Measurements from ENCODE around the gene SNX32.

DNA sequence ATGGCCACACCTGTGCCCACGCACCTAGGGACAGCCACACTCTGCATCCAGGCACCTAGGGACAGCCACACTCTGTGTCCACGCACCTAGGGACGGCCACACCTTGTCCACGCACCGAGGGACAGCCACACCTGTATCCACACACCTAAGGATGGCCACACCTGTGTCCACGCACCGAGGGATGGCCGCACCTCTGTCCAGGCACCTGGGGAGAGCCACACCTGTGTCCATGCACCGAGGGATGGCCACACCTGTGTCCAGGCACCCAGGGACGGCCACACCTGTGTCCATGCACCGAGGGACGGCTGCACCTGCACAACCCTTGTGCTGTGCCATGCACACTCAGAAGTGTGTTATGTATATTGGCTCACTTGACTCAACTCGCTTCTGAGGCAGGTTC lies 36.1 kb upstream of the SNX32 start:
- TF ChIP-seq ZBTB20 (tag by site-specific recombination; IDR thresholded peaks at IDR 0.05) (no peak), ZNF174 (tag by site-specific recombination; IDR thresholded peaks at IDR 0.05) (no peak), SP2 (tag by site-specific recombination; IDR thresholded peaks at IDR 0.05) (no peak), ZNF292 (tag by site-specific recombination; IDR thresholded peaks at IDR 0.05; ENCODE audit: borderline replicate concordance, low read depth) (no peak), ZNF19 (tag by site-specific recombination; IDR thresholded peaks at IDR 0.05; ENCODE audit: low read depth) (no peak), TCF7L2 (IDR thresholded peaks at IDR 0.05; ENCODE audit: borderline replicate concordance, low read depth, low read length) (no peak), ZNF501 (tag by site-specific recombination; IDR thresholded peaks at IDR 0.05) (no peak), ZNF473 (tag by site-specific recombination; IDR thresholded peaks at IDR 0.05) (no peak), SP7 (tag by site-specific recombination; IDR thresholded peaks at IDR 0.05) (no peak), YY1 (tag by site-specific recombination; IDR thresholded peaks at IDR 0.05) (no peak), MYNN (tag by site-specific recombination; IDR thresholded peaks at IDR 0.05; ENCODE audit: borderline replicate concordance) (no peak)
- TF ChIP-seq, protein P1, sequence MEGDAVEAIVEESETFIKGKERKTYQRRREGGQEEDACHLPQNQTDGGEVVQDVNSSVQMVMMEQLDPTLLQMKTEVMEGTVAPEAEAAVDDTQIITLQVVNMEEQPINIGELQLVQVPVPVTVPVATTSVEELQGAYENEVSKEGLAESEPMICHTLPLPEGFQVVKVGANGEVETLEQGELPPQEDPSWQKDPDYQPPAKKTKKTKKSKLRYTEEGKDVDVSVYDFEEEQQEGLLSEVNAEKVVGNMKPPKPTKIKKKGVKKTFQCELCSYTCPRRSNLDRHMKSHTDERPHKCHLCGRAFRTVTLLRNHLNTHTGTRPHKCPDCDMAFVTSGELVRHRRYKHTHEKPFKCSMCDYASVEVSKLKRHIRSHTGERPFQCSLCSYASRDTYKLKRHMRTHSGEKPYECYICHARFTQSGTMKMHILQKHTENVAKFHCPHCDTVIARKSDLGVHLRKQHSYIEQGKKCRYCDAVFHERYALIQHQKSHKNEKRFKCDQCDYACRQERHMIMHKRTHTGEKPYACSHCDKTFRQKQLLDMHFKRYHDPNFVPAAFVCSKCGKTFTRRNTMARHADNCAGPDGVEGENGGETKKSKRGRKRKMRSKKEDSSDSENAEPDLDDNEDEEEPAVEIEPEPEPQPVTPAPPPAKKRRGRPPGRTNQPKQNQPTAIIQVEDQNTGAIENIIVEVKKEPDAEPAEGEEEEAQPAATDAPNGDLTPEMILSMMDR (tag by site-specific recombination; IDR thresholded peaks at IDR 0.05), result no peak
- TF ChIP-seq, protein P2, sequence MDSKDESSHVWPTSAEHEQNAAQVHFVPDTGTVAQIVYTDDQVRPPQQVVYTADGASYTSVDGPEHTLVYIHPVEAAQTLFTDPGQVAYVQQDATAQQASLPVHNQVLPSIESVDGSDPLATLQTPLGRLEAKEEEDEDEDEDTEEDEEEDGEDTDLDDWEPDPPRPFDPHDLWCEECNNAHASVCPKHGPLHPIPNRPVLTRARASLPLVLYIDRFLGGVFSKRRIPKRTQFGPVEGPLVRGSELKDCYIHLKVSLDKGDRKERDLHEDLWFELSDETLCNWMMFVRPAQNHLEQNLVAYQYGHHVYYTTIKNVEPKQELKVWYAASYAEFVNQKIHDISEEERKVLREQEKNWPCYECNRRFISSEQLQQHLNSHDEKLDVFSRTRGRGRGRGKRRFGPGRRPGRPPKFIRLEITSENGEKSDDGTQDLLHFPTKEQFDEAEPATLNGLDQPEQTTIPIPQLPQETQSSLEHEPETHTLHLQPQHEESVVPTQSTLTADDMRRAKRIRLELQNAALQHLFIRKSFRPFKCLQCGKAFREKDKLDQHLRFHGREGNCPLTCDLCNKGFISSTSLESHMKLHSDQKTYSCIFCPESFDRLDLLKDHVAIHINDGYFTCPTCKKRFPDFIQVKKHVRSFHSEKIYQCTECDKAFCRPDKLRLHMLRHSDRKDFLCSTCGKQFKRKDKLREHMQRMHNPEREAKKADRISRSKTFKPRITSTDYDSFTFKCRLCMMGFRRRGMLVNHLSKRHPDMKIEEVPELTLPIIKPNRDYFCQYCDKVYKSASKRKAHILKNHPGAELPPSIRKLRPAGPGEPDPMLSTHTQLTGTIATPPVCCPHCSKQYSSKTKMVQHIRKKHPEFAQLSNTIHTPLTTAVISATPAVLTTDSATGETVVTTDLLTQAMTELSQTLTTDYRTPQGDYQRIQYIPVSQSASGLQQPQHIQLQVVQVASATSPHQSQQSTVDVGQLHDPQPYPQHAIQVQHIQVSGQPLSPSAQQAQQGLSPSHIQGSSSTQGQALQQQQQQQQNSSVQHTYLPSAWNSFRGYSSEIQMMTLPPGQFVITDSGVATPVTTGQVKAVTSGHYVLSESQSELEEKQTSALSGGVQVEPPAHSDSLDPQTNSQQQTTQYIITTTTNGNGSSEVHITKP (tag by site-specific recombination; IDR thresholded peaks at IDR 0.05), result no peak

Measured in HEK293 (cell line).